Gastroesophageal sphincter (tissue), 3 donors: ENCODE measurements around the gene ABCC2.

Experiments used
- CTCF ChIP-seq, 4 experiments: fragments of 200-600 bp in 2 of 4; fragments of 450-650 bp in 2 of 4; sonication (generic) in 1 of 4; IDR thresholded peaks; one replicate each; pipeline ENCODE4 v1.5.1; 2017 to 2019; ENCODE audit warnings: antibody characterized with exemption in 4 of 4, mild to moderate bottlenecking in 2 of 4, moderate library complexity in 2 of 4
- EP300 ChIP-seq: sonication (generic); formaldehyde crosslinking; IDR thresholded peaks from one replicate; pipeline ENCODE4 v1.6.1; 2017; ENCODE audit warnings: antibody characterized with exemption, mild to moderate bottlenecking
- POLR2A ChIP-seq, 2 donors: fragments of 450-650 bp; IDR thresholded peaks; one replicate each; pipeline ENCODE4 v1.6.1; 2017; ENCODE audit warnings: antibody characterized with exemption in 2 of 2, mild to moderate bottlenecking in 2 of 2, moderate library complexity in 1 of 2
- POLR2AphosphoS5 ChIP-seq: sonication (generic); formaldehyde crosslinking; IDR thresholded peaks from one replicate; pipeline ENCODE4 v1.6.1; 2017; ENCODE audit warnings: antibody characterized with exemption

DNA sequence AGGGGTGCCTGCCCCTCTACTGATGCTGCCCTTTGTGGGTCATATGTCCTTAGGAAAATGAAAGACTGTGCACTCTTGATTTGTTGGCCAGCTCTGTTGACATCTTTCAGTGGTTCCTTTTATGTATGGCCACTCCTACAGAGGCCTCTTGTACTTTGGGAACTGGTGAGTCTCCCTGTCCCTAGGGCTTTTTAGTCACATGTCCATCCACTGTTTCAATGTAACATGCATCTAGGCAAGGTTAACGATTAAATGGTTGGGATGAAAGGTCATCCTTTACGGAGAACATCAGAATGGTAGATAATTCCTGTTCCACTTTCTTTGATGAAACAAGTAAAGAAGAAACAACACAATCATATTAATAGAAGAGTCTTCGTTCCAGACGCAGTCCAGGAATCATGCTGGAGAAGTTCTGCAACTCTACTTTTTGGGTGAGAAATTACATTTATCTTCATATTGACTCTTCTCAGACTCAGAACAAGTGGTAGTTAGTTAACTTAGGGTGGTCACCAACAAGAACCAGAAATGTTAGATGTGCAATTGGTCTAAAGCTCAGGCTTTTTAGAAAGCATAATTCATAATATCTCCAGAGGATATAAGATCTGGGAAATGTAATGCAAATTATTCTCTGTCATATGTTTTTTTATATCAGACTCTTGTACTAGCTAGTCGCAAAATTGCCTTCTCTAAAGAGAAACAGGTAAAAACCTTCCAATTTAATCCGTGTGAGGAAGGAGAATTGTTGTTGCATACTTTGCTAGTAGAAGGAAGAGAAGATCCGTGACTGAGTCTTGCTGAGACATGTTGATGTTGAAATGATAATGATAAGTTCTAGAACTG is at the start of gene ABCC2:
- TF ChIP-seq POLR2AphosphoS5 (no peak), CTCF (IDR thresholded peaks at IDR 0.05) (no peak), POLR2A (IDR thresholded peaks at IDR 0.05) (no peak), EP300 (no peak)
